Endodermal cell (in vitro differentiated cells): ENCODE results near the gene DBT. TPM values are rescaled to one million over a fixed set of nuclear protein-coding genes. Genes with fewer than 3 reads are reported as not detected.

ENCODE experiments used
- DNase-seq: peaks from one replicate; pipeline ENCODE4 v3.0.0-alpha.2; 2017
- H3K27ac ChIP-seq: 2 replicates; pipeline ENCODE4 v1.5.1; 2013; ENCODE audit warnings: mild to moderate bottlenecking, low read depth, low read length, moderate library complexity
- H3K27me3 ChIP-seq: 2 replicates; pipeline ENCODE4 v1.6.1; 2013; ENCODE audit warnings: mild to moderate bottlenecking, low read length, moderate library complexity; ENCODE audit not compliant: insufficient read depth, control insufficient read depth, poor library complexity, severe bottlenecking
- H3K36me3 ChIP-seq: 2 replicates; pipeline ENCODE4 v1.7.0; 2013; ENCODE audit warnings: mild to moderate bottlenecking, low read length, moderate library complexity; ENCODE audit not compliant: control insufficient read depth, insufficient read depth
- H3K4me1 ChIP-seq: one replicate; pipeline ENCODE4 v1.7.0; 2013; ENCODE audit warnings: low read length; ENCODE audit not compliant: control insufficient read depth, insufficient read depth
- H3K4me3 ChIP-seq: 2 replicates; pipeline ENCODE4 v1.5.1; 2013; ENCODE audit warnings: mild to moderate bottlenecking, low read length, moderate library complexity
- H3K9ac ChIP-seq: 2 replicates; pipeline ENCODE4 v1.6.1; 2013; ENCODE audit warnings: mild to moderate bottlenecking, low read length, moderate library complexity; ENCODE audit not compliant: poor library complexity, severe bottlenecking; ENCODE audit errors: extremely low read depth
- H3K9me3 ChIP-seq: 2 replicates; pipeline ENCODE4 v1.6.1; 2013; ENCODE audit warnings: mild to moderate bottlenecking, low read length, moderate library complexity; ENCODE audit not compliant: control insufficient read depth
- H3K27ac Mint-ChIP-seq: 2 replicates; pipeline ENCODE4 v1.8.0; 2020; ENCODE audit warnings: mixed read lengths
- H3K27me3 Mint-ChIP-seq: 2 replicates; pipeline ENCODE4 v1.8.0; 2021; ENCODE audit warnings: mild to moderate bottlenecking, mixed read lengths; ENCODE audit not compliant: insufficient read depth
- H3K36me3 Mint-ChIP-seq: 2 replicates; pipeline ENCODE4 v1.8.0; 2020; ENCODE audit warnings: low read depth, mixed read lengths
- H3K4me1 Mint-ChIP-seq: 2 replicates; pipeline ENCODE4 v1.8.0; 2020; ENCODE audit warnings: mixed read lengths
- H3K4me3 Mint-ChIP-seq: 2 replicates; pipeline ENCODE4 v1.8.0; 2020; ENCODE audit warnings: mild to moderate bottlenecking, moderate library complexity, mixed read lengths
- H3K9me3 Mint-ChIP-seq: 2 replicates; pipeline ENCODE4 v1.8.0; 2020; ENCODE audit warnings: mild to moderate bottlenecking, mixed read lengths
- CTCF ChIP-seq: fragments of 200-600 bp; sonication (generic); conservative IDR thresholded peaks from 2 replicates; pipeline ENCODE4 v1.5.0; 2021; ENCODE audit warnings: antibody characterized with exemption, mild to moderate bottlenecking
- WGBS, 2 experiments: methylation state at CpG; one replicate each; pipeline versions ENCODE4 v1.1.5 to v1.1.7; 2013; ENCODE audit warnings: missing lambda C conversion rate in 2 of 2, mixed read lengths in 1 of 2; ENCODE audit not compliant: insufficient coverage in 1 of 2, insufficient read length in 1 of 2; 5-methylcytosine and 5-hydroxymethylcytosine counted together
- total RNA-seq, 2 donors: library from RNA; stranded (reverse); fragmentation: NEBNext Ultra II Directional in 1 of 2; extraction: Animal tissue kit (Norgen Biotek cat#: 25700) in 1 of 2; gene quantifications; 2 replicates in 1 of 2; 3 replicates in 1 of 2; pipeline ENCODE4 v1.2.1, GENCODE V29; 2021

The DBT gene
- total RNA-seq, 2 donors from 2014 or later, result 23.0 to 24.6 TPM

GRCh38 chr1:100178091-100178490 is 71.5 kb downstream of the DBT start, which contains the start of gene LRRC39:
TSS of gene LRRC39 (minus strand) at chr1:100178256. CDS start at chr1:100168516, 9,740 bp downstream.
- no peaks in the 10 kb centered on the region for H3K9me3 Mint-ChIP-seq
- H3K4me1 Mint-ChIP-seq, result no peaks in the 10 kb centered on the region
- Histone ChIP-seq H3K27me3 (no peaks in the 10 kb centered on the region), H3K36me3 (no peaks in the 10 kb centered on the region), H3K27ac (no peak within 1 kb of the TSS), H3K4me3 (no peak within 1 kb of the TSS), H3K9ac (no peak within 1 kb of the TSS), H3K9me3 (no peaks in the 10 kb centered on the region), H3K4me1 (no peaks in the 10 kb centered on the region)
- no peak within 1 kb of the TSS for H3K4me3 Mint-ChIP-seq
- no peak for TF ChIP-seq CTCF
- H3K36me3 Mint-ChIP-seq, result no peaks in the 10 kb centered on the region
- no peaks in the 10 kb centered on the region for H3K27me3 Mint-ChIP-seq
- WGBS, 2 experiments, result 76% methylated on average over 5 of the region's 5 CpGs; no CpG with 5 or more reads in 1 of the 2 experiments
- H3K27ac Mint-ChIP-seq, result no peak within 1 kb of the TSS
- DNase-seq, result no peak

- whole genome bisulfite sequencing, 2 experiments, result 96 to 100% methylated on average over 1 to 3 of the region's 4 CpGs
- Mint-ChIP-seq H3K27ac (no peak overlapping the region), H3K4me1 (no peaks in the 10 kb centered on the region), H3K4me3 (no peak overlapping the region), H3K27me3 (no peaks in the 10 kb centered on the region), H3K36me3 (no peaks in the 10 kb centered on the region), H3K9me3 (no peaks in the 10 kb centered on the region)
- Histone ChIP-seq H3K4me3 (no peak overlapping the region), H3K9ac (no peak overlapping the region), H3K27me3 (no peaks in the 10 kb centered on the region), H3K27ac (no peak overlapping the region), H3K36me3 (no peaks in the 10 kb centered on the region), H3K9me3 (no peaks in the 10 kb centered on the region), H3K4me1 (no peaks in the 10 kb centered on the region)
- no peak for DNase-seq
- TF ChIP-seq CTCF, result no peak
Measured at GRCh38 chr1:100177295-100178041, 72.2 kb downstream of the DBT start.

- Mint-ChIP-seq H3K4me1 (no peaks in the 10 kb centered on the region), H3K27ac (no peak overlapping the region), H3K36me3 (no peaks in the 10 kb centered on the region), H3K4me3 (no peak overlapping the region), H3K9me3 (no peaks in the 10 kb centered on the region), H3K27me3 (no peaks in the 10 kb centered on the region)
- Histone ChIP-seq H3K27me3 (no peaks in the 10 kb centered on the region), H3K9ac (no peak overlapping the region), H3K4me3 (no peak overlapping the region), H3K36me3 (no peaks in the 10 kb centered on the region), H3K4me1 (no peaks in the 10 kb centered on the region), H3K27ac (no peak overlapping the region), H3K9me3 (no peaks in the 10 kb centered on the region)
- no peak for TF ChIP-seq CTCF
- WGBS, 2 experiments, result 96 to 100% methylated on average over 1 of the region's 2 CpGs
- DNase-seq, result no peak
Measured at GRCh38 chr1:100168051-100168450, 81.6 kb downstream of the DBT start.
